Body of pancreas (tissue), 4 donors: ENCODE data around the gene MGARP.

Experiments
- CTCF ChIP-seq, 7 experiments: fragments of 450-650 bp in 4 of 7; fragments of 200-600 bp in 3 of 7; sonication (generic) in 3 of 7; IDR thresholded peaks; one replicate each; pipeline ENCODE4 v1.5.1; 2016 to 2019; ENCODE audit warnings: antibody characterized with exemption in 7 of 7
- POLR2A ChIP-seq, 3 donors: fragments of 450-650 bp; IDR thresholded peaks; one replicate each; pipeline ENCODE4 v1.6.1; 2016; ENCODE audit warnings: antibody characterized with exemption in 3 of 3, mild to moderate bottlenecking in 2 of 3

GRCh38 chr4:139329665-139330200 is 49.7 kb upstream of the MGARP start:
- TF ChIP-seq POLR2A (IDR thresholded peaks at IDR 0.05) (no peak), CTCF (IDR thresholded peaks at IDR 0.05) (no peak)
